ENCODE measurements around the gene VSIG4. TPM values are rescaled to one million over a fixed set of nuclear protein-coding genes. Genes with fewer than 3 reads are reported as not detected.

VSIG4 gene
- total and polyA plus RNA-seq, 7 donors, result 5.8 to 24.5 (median 13.4) TPM

DNA sequence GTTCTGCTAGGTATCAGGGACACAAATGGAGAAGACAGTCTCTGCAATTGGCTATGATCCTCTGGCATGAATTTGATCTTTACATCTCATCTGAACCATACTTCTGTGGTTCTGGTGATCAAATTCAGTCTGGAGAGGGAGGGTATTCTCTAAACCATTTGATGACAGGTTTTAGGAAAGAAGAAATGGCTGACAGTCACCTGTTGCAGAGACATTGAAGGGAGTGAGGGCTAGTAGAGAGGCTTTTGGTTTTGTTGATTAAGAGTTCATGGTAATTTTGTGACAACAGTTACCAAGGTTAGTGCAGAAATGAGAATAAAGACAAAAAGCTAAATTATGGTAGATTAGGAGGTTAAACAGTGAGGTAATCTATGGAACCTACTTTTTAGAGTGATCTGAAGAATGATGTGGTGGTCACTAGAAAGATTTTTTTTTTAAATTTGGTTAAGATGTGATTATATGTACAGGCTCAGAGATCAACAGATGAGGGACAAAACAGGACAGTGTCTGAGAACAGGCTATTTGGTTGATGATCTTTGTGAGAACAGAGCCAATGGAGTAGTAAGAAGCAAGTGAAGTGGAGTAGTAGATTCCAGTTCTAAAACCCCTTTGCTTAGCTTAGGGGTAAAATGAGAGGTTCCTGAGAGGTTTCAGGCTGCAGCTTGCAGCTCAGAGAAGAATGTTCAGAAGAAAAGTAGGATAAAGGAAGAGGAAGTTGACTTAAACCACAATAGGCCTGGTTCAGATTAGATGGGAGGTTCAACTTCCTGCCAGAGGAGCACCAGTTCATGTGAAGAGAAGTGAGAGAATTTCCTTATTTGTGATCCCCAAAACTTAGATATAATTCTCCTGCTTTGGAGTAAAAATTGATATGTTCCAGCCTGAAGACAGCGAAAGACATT lies 34.7 kb downstream of the VSIG4 start:
- Histone ChIP-seq H3K27ac (no peak overlapping the region), H3K4me3 (no peak overlapping the region), H3K9me3 (no peaks in the 10 kb centered on the region), H3K27me3 (ENCODE audit: insufficient read depth in 3 of 3, low read length in 2 of 3) (peaks cover 0 to 6% (median 0%) of the 10 kb centered on the region in 3 donors), H3K4me1 (no peaks in the 10 kb centered on the region), H3K36me3 (ENCODE audit: insufficient read depth in 1 of 2, low read depth in 1 of 2) (no peaks in the 10 kb centered on the region)
- WGBS, 3 donors, result 75 to 94% (median 75%) methylated on average over 1 of the region's 1 CpG
- DNase-seq (no peak), ATAC-seq (no peak)
- intact Hi-C loops (cut with DNase I), result no loop called here
- TF ChIP-seq, protein P1, sequence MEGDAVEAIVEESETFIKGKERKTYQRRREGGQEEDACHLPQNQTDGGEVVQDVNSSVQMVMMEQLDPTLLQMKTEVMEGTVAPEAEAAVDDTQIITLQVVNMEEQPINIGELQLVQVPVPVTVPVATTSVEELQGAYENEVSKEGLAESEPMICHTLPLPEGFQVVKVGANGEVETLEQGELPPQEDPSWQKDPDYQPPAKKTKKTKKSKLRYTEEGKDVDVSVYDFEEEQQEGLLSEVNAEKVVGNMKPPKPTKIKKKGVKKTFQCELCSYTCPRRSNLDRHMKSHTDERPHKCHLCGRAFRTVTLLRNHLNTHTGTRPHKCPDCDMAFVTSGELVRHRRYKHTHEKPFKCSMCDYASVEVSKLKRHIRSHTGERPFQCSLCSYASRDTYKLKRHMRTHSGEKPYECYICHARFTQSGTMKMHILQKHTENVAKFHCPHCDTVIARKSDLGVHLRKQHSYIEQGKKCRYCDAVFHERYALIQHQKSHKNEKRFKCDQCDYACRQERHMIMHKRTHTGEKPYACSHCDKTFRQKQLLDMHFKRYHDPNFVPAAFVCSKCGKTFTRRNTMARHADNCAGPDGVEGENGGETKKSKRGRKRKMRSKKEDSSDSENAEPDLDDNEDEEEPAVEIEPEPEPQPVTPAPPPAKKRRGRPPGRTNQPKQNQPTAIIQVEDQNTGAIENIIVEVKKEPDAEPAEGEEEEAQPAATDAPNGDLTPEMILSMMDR (IDR thresholded peaks at IDR 0.05), result no peak

DNA sequence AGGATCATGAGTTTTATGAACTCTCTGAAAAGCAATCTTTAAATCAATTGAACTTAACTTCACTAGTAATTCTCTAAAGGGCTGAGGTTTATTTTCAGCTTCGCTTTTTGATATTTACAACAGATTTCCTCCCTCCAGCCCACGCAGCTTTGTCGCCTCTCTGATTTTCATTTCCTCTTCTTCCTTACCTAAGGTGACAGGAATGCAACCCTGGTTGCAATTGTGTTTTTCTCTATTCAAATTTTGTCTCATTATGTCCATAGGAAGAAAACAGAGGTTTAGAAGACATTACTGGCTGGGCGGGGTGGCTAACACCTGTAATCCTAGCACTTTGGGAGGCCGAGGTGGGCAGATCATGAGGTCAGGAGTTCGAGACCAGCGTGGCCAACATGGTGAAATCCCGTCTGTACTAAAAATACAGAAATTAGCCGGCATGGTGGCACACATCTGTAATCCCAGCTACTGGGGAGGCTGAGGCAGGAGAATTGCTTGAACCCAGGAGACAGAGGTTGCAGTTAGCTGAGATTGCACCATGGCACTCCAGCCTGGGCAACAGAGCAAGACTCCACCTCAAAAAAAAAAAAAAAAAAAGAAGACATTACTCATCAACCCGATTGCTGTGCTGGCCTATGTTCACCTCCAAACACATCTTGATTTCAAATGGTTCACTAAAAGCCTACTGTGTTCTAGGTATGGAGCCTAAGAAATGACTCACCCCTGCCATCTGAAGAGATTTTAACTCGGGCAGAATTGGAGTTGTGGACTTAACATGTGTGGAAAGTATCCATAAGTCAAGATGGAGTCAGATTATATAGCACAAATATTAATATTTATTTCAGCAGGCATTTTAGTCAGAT lies 36.8 kb downstream of the VSIG4 start:
- DNase-seq (no peak), ATAC-seq (no peak)
- no peaks in the 10 kb centered on the region for H3K9me3 ChIP-seq
- no peaks in the 10 kb centered on the region for H3K4me1 ChIP-seq
- intact Hi-C loops (cut with DNase I), result no loop called here
- no peak overlapping the region for H3K27ac ChIP-seq
- H3K4me3 ChIP-seq, result no peak overlapping the region
- 73 to 78% (median 75%) methylated on average over 11 of the region's 11 CpGs for WGBS, 3 donors
- peaks cover 0 to 21% (median 0%) of the 10 kb centered on the region in 3 donors for H3K27me3 ChIP-seq (ENCODE audit: insufficient read depth in 3 of 3, low read length in 2 of 3)
- TF ChIP-seq, protein P1 (IDR thresholded peaks at IDR 0.05), result no peak
- H3K36me3 ChIP-seq (ENCODE audit: insufficient read depth in 1 of 2, low read depth in 1 of 2), result no peaks in the 10 kb centered on the region

DNA sequence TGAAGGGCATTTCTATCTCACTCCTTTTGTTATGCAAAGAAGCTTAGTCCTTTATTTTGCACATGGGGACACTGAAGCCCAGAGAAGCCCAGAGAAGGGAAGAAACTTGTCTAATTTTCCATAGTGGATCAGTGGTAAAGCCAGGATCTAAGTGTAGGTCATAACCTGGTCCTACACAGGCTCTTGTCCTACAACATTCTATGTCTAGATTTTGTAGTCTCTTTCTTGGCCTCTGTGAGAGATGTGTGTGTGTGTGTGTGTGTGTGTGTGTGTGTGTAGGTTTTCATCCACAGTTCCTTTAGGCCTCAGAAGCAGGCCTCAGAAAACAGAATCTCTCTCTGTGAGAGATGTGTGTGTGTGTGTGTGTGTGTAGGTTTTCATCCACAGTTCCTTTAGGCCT lies 38.3 kb downstream of the VSIG4 start:
- Histone ChIP-seq H3K4me3 (no peak overlapping the region), H3K36me3 (ENCODE audit: insufficient read depth in 1 of 2, low read depth in 1 of 2) (no peaks in the 10 kb centered on the region), H3K4me1 (no peaks in the 10 kb centered on the region), H3K27ac (no peak overlapping the region), H3K9me3 (no peaks in the 10 kb centered on the region), H3K27me3 (ENCODE audit: insufficient read depth in 3 of 3, low read length in 2 of 3) (peaks cover 0 to 22% (median 0%) of the 10 kb centered on the region in 3 donors)
- DNase-seq (no peak), ATAC-seq (no peak)
- intact Hi-C loops (cut with DNase I), result no loop called here
- TF ChIP-seq, protein P1 (IDR thresholded peaks at IDR 0.05), result no peak

DNA sequence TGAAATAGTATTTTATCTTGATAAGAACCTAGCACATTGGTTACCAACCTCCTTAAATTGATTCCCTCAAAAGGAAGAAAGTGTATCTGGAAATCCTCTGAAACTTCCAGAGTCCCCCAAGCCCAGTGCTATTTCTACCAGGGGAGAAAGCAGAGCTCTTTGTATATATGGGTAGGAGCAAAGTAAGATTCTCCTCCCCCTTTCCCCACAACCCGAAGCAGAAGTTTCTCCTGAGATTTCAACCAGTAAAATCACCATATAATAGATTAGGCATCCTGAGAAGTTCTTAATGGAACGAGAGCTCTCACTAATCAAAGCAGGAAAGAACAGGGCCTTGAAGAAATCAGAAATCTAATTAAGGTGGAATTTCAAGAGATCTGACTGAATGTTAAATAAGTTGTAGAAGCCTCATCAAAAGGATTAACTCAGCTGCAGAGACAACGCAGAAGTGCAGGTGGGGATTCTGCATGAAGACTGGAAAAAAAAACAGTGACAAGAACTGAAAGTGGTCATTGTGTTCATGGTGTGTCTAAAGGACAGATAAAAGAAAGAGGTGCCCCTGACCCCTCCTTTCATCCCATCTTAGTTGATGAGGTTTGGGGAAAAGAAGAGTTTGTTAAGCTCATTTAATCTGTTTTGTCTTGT lies 39.1 kb downstream of the VSIG4 start:
- Histone ChIP-seq H3K36me3 (ENCODE audit: insufficient read depth in 1 of 2, low read depth in 1 of 2) (no peaks in the 10 kb centered on the region), H3K9me3 (no peaks in the 10 kb centered on the region), H3K4me3 (no peak overlapping the region), H3K27me3 (ENCODE audit: insufficient read depth in 3 of 3, low read length in 2 of 3) (peaks cover 0 to 22% (median 0%) of the 10 kb centered on the region in 3 donors), H3K27ac (no peak overlapping the region), H3K4me1 (no peaks in the 10 kb centered on the region)
- WGBS, 3 donors, result 13 to 27% (median 23%) methylated on average over 3 of the region's 3 CpGs
- ATAC-seq, result no peak
- TF ChIP-seq, protein P1 (IDR thresholded peaks at IDR 0.05), result no peak
- no peak for DNase-seq
- intact Hi-C loops (cut with DNase I), result no loop called here

Measured in psoas muscle (tissue), 8 donors.